ENCODE results near the gene MCL1. TPM values are rescaled to one million over a fixed set of nuclear protein-coding genes. Genes with fewer than 3 reads are reported as not detected.

Gene MCL1
- total and polyA plus RNA-seq, 2 of the 13 experiments (the other 11 are each of a cell fraction or from before 2014, with no cell fraction given): 69.5 to 125 TPM

DNA sequence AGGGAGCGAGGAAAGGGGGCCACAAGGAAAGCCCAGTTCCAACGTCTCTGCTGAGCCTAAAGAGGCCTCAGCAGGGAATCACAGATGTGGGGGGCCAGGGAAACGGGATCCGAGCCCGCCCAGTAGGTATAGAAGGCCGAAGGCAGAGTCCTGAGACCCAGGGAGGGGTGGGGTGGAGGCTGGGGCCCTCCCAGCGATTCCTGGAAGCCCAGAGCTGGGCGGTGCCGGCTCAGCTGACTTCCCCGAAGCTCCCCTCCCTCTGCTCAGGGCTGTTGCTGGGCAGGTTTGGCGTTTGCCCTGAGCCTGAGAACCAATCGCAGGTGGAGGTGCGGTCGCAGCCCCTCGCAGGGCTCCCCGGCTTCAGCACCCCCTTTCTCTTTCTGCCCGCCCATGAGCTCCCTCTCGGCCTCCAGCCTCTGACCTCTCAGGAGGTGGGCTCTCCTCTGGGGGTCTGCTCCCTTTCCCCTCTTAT is 17.4 kb downstream of the MCL1 start (continued):
- TF ChIP-seq SOX13 (IDR thresholded peaks at IDR 0.05): no peak
- peak in 1 of 2 experiments; percentile 80; a peak in 2 of 4 replicates for TF ChIP-seq SOX13 (CRISPR knock-in tag; conservative IDR thresholded peaks at IDR 0.05 in 1 of 2, IDR thresholded peaks at IDR 0.05 in 1 of 2)
- TF ChIP-seq ATF3 (CRISPR knock-in tag; IDR thresholded peaks at IDR 0.05): no peak; the same call in 1 of the 2 replicates
- no peak for TF ChIP-seq ZNF253 (CRISPR knock-in tag; IDR thresholded peaks at IDR 0.05; ENCODE audit: borderline replicate concordance)
- TF ChIP-seq BRD4 (CRISPR knock-in tag; IDR thresholded peaks at IDR 0.05): no peak
- no peak for TF ChIP-seq ZNF24 (IDR thresholded peaks at IDR 0.05)
- TF ChIP-seq, protein P1, sequence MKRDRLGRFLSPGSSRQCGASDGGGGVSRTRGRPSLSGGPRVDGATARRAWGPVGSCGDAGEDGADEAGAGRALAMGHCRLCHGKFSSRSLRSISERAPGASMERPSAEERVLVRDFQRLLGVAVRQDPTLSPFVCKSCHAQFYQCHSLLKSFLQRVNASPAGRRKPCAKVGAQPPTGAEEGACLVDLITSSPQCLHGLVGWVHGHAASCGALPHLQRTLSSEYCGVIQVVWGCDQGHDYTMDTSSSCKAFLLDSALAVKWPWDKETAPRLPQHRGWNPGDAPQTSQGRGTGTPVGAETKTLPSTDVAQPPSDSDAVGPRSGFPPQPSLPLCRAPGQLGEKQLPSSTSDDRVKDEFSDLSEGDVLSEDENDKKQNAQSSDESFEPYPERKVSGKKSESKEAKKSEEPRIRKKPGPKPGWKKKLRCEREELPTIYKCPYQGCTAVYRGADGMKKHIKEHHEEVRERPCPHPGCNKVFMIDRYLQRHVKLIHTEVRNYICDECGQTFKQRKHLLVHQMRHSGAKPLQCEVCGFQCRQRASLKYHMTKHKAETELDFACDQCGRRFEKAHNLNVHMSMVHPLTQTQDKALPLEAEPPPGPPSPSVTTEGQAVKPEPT (CRISPR knock-in tag; IDR thresholded peaks at IDR 0.05; ENCODE audit: low read depth): no peak
- TF ChIP-seq ZNF17 (CRISPR knock-in tag; IDR thresholded peaks at IDR 0.05): no peak
- peak; percentile 14 for TF ChIP-seq U2AF1 (optimal IDR thresholded peaks at IDR 0.05; ENCODE audit: low read depth, low read length)
- TF ChIP-seq ZFP90 (CRISPR knock-in tag; IDR thresholded peaks at IDR 0.05; ENCODE audit: borderline replicate concordance): no peak
- TF ChIP-seq RNF2 (conservative IDR thresholded peaks at IDR 0.05; ENCODE audit: low read depth): no peak
- no peak for TF ChIP-seq ZNF256 (CRISPR knock-in tag; conservative IDR thresholded peaks at IDR 0.05)
- TF ChIP-seq ZNF569 (CRISPR knock-in tag; IDR thresholded peaks at IDR 0.05; ENCODE audit: borderline replicate concordance): no peak
- peak; percentile 68; the same call in 1 of the 2 replicates for TF ChIP-seq ZFP1 (CRISPR knock-in tag; IDR thresholded peaks at IDR 0.05)
- TF ChIP-seq ARNT (IDR thresholded peaks at IDR 0.05): no peak
- peak; percentile 53; the same call in 1 of the 2 replicates for TF ChIP-seq ZNF503 (CRISPR knock-in tag; IDR thresholded peaks at IDR 0.05)
- TF ChIP-seq ZNF703 (CRISPR knock-in tag; IDR thresholded peaks at IDR 0.05; ENCODE audit: borderline replicate concordance): no peak
- no peak for TF ChIP-seq PCBP2 (optimal IDR thresholded peaks at IDR 0.05; ENCODE audit: low read depth, low read length, poor library complexity, severe bottlenecking)
- TF ChIP-seq, protein P2, sequence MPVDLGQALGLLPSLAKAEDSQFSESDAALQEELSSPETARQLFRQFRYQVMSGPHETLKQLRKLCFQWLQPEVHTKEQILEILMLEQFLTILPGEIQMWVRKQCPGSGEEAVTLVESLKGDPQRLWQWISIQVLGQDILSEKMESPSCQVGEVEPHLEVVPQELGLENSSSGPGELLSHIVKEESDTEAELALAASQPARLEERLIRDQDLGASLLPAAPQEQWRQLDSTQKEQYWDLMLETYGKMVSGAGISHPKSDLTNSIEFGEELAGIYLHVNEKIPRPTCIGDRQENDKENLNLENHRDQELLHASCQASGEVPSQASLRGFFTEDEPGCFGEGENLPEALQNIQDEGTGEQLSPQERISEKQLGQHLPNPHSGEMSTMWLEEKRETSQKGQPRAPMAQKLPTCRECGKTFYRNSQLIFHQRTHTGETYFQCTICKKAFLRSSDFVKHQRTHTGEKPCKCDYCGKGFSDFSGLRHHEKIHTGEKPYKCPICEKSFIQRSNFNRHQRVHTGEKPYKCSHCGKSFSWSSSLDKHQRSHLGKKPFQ (CRISPR knock-in tag; IDR thresholded peaks at IDR 0.05; ENCODE audit: insufficient replicate concordance): no peak
- TF ChIP-seq NFKB2 (CRISPR knock-in tag; IDR thresholded peaks at IDR 0.05; ENCODE audit: borderline replicate concordance): no peak; the same call in 1 of the 2 replicates
- no peak for TF ChIP-seq ZSCAN20 (CRISPR knock-in tag; IDR thresholded peaks at IDR 0.05; ENCODE audit: borderline replicate concordance)
- TF ChIP-seq MIER3 (CRISPR knock-in tag; IDR thresholded peaks at IDR 0.05; ENCODE audit: borderline replicate concordance): peak; percentile 87; the same call in 1 of the 2 replicates
- no peak for TF ChIP-seq CEBPB (IDR thresholded peaks at IDR 0.05; ENCODE audit: borderline replicate concordance, low read depth, low read length)
- TF ChIP-seq ZNF660 (CRISPR knock-in tag; IDR thresholded peaks at IDR 0.05; ENCODE audit: borderline replicate concordance, low read depth): no peak
- TF ChIP-seq ZMYM2 (CRISPR knock-in tag; IDR thresholded peaks at IDR 0.05): no peak
- no peak for TF ChIP-seq SMAD1 (CRISPR knock-in tag; IDR thresholded peaks at IDR 0.05; ENCODE audit: borderline replicate concordance, low read depth)
- TF ChIP-seq ZNF674 (CRISPR knock-in tag; IDR thresholded peaks at IDR 0.05; ENCODE audit: low read depth): no peak
